Caco-2 (cell line): ENCODE measurements around the gene WDR20. TPM values are rescaled to one million over a fixed set of nuclear protein-coding genes. Genes with fewer than 3 reads are reported as not detected.

Experiments used
- BruUV-seq: library from RNA; stranded (reverse); fragments of 400-500 nt; replicated peaks from 2 replicates; lab custom pipeline; 2021; lab: Mats Ljungman, UMichigan
- CTCF ChIA-PET: fragments of 300-600 bp; sonication (Branson Sonifier 250); formaldehyde crosslinking; loops from one replicate; lab custom pipeline; 2022; ENCODE audit warnings: antibody characterized with exemption; lab: Charles Lee
- POLR2A ChIA-PET: fragments of 300-600 bp; sonication (Branson Sonifier 250); formaldehyde crosslinking; loops from one replicate; lab custom pipeline; 2022; ENCODE audit warnings: antibody characterized with exemption; lab: Charles Lee
- DNase-seq, 2 experiments: peaks; one replicate each; pipeline versions ENCODE4 v3.0.0 to v3.0.0-alpha.2; 2020 to 2022
- H3K27me3 ChIP-seq: replicated peaks from 2 replicates; pipeline ENCODE4 v1.6.0; 2011; ENCODE audit warnings: low read length; ENCODE audit not compliant: control insufficient read depth, insufficient read depth
- H3K36me3 ChIP-seq: 2 replicates; pipeline ENCODE4 v1.5.1; 2011; ENCODE audit warnings: low read length; ENCODE audit not compliant: control insufficient read depth, insufficient read depth
- H3K4me1 ChIP-seq: fragments of 250-450 bp; sonication (Bioruptor Pico); 2 replicates; pipeline ENCODE4 v1.5.1; 2020; ENCODE audit warnings: mild to moderate bottlenecking
- H3K4me3 ChIP-seq: 2 replicates; pipeline ENCODE4 v1.5.1; 2011; ENCODE audit warnings: low read depth, mild to moderate bottlenecking, control low read depth, low read length
- H3K9me3 ChIP-seq: fragments of 250-450 bp; sonication (Bioruptor Pico); 2 replicates; pipeline ENCODE4 v1.5.1; 2020; ENCODE audit warnings: mild to moderate bottlenecking, moderate library complexity
- H3K27ac Mint-ChIP-seq: one replicate; pipeline ENCODE4 v1.8.0; 2022; ENCODE audit warnings: mixed read lengths; ENCODE audit not compliant: unreplicated experiment
- H3K27me3 Mint-ChIP-seq: one replicate; pipeline ENCODE4 v1.8.0; 2022; ENCODE audit warnings: mixed read lengths; ENCODE audit not compliant: insufficient read depth, unreplicated experiment
- H3K36me3 Mint-ChIP-seq: one replicate; pipeline ENCODE4 v1.8.0; 2022; ENCODE audit warnings: mild to moderate bottlenecking, mixed read lengths; ENCODE audit not compliant: insufficient read depth, unreplicated experiment
- H3K4me1 Mint-ChIP-seq: one replicate; pipeline ENCODE4 v1.8.0; 2022; ENCODE audit warnings: low read depth, mixed read lengths; ENCODE audit not compliant: unreplicated experiment
- H3K4me3 Mint-ChIP-seq: one replicate; pipeline ENCODE4 v1.8.0; 2022; ENCODE audit warnings: mild to moderate bottlenecking, moderate library complexity, mixed read lengths; ENCODE audit not compliant: unreplicated experiment
- H3K9me3 Mint-ChIP-seq: one replicate; pipeline ENCODE4 v1.8.0; 2022; ENCODE audit warnings: mixed read lengths; ENCODE audit not compliant: unreplicated experiment
- intact Hi-C: fragments of 100-400 bp; cut with micrococcal nuclease; formaldehyde crosslinking; loops from one replicate; pipeline ENCODE4 v1.10.0; 2022; ENCODE audit not compliant: unreplicated experiment
- total RNA-seq: library from RNA; stranded (reverse); gene quantifications from 2 replicates; pipeline ENCODE4 v1.2.3, GENCODE V29; 2022
- TF ChIP-seq, protein P1 (sequence below), 2 experiments: fragments of 200-600 bp in 1 of 2; IDR thresholded peaks; 1 replicate in 1 of 2; 2 replicates in 1 of 2; pipeline versions ENCODE4 v1.5.1 to v1.8.0; 2011 to 2022; ENCODE audit warnings: antibody characterized with exemption in 1 of 2, control low read depth in 1 of 2, inconsistent platforms in 1 of 2, low read depth in 1 of 2, low read length in 1 of 2, mild to moderate bottlenecking in 1 of 2, moderate library complexity in 1 of 2; ENCODE audit not compliant: insufficient read depth in 1 of 2, severe bottlenecking in 1 of 2, unreplicated experiment in 1 of 2

Gene WDR20
- total RNA-seq, 1 experiment from 2014 or later = 32.5 TPM

DNA sequence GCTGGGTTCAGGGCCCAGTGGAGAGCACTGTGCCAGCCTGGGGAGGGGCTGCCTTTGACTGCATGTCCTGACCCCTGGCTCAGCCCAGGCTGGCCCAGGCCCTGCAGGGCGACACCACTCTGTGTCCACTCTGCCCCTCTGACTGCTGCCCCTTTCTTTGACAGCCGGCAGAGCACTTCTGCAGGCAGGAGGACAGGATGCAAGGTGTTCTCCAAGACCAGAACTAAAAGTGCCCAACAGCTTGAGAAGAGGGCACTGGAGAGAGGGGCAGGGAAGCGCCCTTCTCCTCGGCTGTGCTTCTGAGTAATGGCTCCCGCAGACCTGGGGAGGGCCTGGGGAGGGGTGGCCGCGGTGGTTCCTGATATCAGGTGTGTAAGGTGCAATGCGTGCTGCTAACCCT lies 72.7 kb downstream of the WDR20 start:
- DNase-seq = no peak
- Mint-ChIP-seq H3K27me3 (no peaks in the 10 kb centered on the region), H3K27ac (no peak overlapping the region), H3K4me1 (no peaks in the 10 kb centered on the region), H3K4me3 (no peak overlapping the region), H3K36me3 (peaks cover 22% of the 10 kb centered on the region), H3K9me3 (no peaks in the 10 kb centered on the region)
- no peaks in the 10 kb centered on the region for H3K4me1 ChIP-seq
- no TSS peak for BruUV-seq
- TF ChIP-seq, protein P1, sequence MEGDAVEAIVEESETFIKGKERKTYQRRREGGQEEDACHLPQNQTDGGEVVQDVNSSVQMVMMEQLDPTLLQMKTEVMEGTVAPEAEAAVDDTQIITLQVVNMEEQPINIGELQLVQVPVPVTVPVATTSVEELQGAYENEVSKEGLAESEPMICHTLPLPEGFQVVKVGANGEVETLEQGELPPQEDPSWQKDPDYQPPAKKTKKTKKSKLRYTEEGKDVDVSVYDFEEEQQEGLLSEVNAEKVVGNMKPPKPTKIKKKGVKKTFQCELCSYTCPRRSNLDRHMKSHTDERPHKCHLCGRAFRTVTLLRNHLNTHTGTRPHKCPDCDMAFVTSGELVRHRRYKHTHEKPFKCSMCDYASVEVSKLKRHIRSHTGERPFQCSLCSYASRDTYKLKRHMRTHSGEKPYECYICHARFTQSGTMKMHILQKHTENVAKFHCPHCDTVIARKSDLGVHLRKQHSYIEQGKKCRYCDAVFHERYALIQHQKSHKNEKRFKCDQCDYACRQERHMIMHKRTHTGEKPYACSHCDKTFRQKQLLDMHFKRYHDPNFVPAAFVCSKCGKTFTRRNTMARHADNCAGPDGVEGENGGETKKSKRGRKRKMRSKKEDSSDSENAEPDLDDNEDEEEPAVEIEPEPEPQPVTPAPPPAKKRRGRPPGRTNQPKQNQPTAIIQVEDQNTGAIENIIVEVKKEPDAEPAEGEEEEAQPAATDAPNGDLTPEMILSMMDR (IDR thresholded peaks at IDR 0.05; ENCODE audit: insufficient read depth in 1 of 2, low read depth in 1 of 2, low read length in 1 of 2, severe bottlenecking in 1 of 2, unreplicated experiment in 1 of 2) = no peak
- no peaks in the 10 kb centered on the region; the same call in 1 of the 2 replicates for H3K36me3 ChIP-seq
- POLR2A ChIA-PET = no interaction called here
- CTCF ChIA-PET = no interaction called here
- H3K9me3 ChIP-seq = no peaks in the 10 kb centered on the region
- intact Hi-C loops = no loop called here
- H3K27me3 ChIP-seq = no peaks in the 10 kb centered on the region
- no peak overlapping the region for H3K4me3 ChIP-seq

DNA sequence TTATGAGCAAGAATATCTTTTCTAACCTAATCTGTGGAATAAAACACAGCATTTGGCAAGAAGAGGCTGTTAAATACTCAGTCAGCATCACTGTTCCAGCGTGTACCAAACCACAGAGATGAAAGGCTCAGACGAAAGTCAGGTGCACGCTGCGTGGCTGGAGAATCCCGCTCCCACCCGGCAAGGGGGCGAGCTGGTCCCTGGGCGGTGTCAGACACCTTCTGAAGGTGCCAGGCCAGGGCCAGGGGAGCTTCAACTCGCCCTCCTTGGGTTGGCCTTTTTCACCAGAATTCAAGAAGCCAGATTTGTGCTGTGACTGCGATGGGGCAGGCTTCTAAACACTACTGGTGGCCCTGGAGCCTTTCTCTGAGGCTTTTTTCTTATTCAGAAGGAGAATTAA lies 73.1 kb downstream of the WDR20 start:
- Mint-ChIP-seq H3K9me3 (no peaks in the 10 kb centered on the region), H3K4me3 (no peak overlapping the region), H3K27ac (no peak overlapping the region), H3K4me1 (no peaks in the 10 kb centered on the region), H3K27me3 (no peaks in the 10 kb centered on the region), H3K36me3 (peaks cover 19% of the 10 kb centered on the region)
- POLR2A ChIA-PET = no interaction called here
- no TSS peak for BruUV-seq
- no peak for DNase-seq
- intact Hi-C loops = no loop called here
- Histone ChIP-seq H3K4me1 (no peaks in the 10 kb centered on the region), H3K36me3 (no peaks in the 10 kb centered on the region; the same call in 1 of the 2 replicates), H3K4me3 (no peak overlapping the region), H3K9me3 (no peaks in the 10 kb centered on the region), H3K27me3 (no peaks in the 10 kb centered on the region)
- CTCF ChIA-PET = no interaction called here
- TF ChIP-seq, protein P1 (IDR thresholded peaks at IDR 0.05; ENCODE audit: insufficient read depth in 1 of 2, low read depth in 1 of 2, low read length in 1 of 2, severe bottlenecking in 1 of 2, unreplicated experiment in 1 of 2) = no peak

DNA sequence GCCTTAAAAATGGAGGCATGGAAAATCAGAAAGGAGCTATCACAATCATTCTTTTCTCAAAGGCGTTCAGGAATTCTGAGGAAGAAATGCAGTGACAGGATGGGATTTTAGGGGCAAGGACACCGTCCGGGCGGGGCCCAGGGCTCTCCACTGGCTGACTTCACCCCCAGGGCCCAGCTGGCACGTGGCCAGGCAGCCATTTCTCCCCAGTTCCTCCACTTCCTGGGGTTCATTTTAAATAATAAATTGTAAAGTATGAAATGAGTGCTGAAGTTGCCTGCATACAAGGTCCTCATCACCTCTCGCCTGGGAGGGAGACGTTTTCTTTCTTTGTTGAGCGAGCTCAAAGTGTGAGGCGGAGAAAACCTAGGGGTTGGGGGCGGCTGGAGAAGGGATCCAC lies 73.8 kb downstream of the WDR20 start:
- H3K9me3 Mint-ChIP-seq = no peaks in the 10 kb centered on the region
- intact Hi-C loops = no loop called here
- peaks cover 19% of the 10 kb centered on the region for H3K36me3 Mint-ChIP-seq
- no peak for DNase-seq
- no TSS peak for BruUV-seq
- H3K4me1 Mint-ChIP-seq = no peaks in the 10 kb centered on the region
- POLR2A ChIA-PET = interaction anchor here (0.6 kb wide), 1 partner anchor 74 kb away, joined by 5 read pairs; no protein-coding TSS in a partner anchor
- TF ChIP-seq, protein P1 (IDR thresholded peaks at IDR 0.05; ENCODE audit: insufficient read depth in 1 of 2, low read depth in 1 of 2, low read length in 1 of 2, severe bottlenecking in 1 of 2, unreplicated experiment in 1 of 2) = no peak
- CTCF ChIA-PET = no interaction called here
- no peak overlapping the region for H3K4me3 Mint-ChIP-seq
- H3K4me3 ChIP-seq = no peak overlapping the region
- H3K27me3 Mint-ChIP-seq = no peaks in the 10 kb centered on the region
- H3K27ac Mint-ChIP-seq = no peak overlapping the region
- no peaks in the 10 kb centered on the region for H3K9me3 ChIP-seq
- H3K27me3 ChIP-seq = no peaks in the 10 kb centered on the region
- no peaks in the 10 kb centered on the region for H3K4me1 ChIP-seq
- H3K36me3 ChIP-seq = no peaks in the 10 kb centered on the region; the same call in 1 of the 2 replicates
